Keratinocyte (primary cell): ENCODE results near the gene ERBB4. TPM values are rescaled to one million over a fixed set of nuclear protein-coding genes. Genes with fewer than 3 reads are reported as not detected.

ENCODE experiments used
- DNase-seq: peaks from one replicate; pipeline ENCODE4 v3.0.0-alpha.2; 2011; ENCODE audit warnings: low read depth, missing footprints, low spot score
- FAIRE-seq: peaks from 2 replicates; lab custom pipeline; 2011; peaks lifted over from hg19 to GRCh38; lab: Jason Lieb, UNC
- H2AFZ ChIP-seq: 2 replicates; pipeline ENCODE4 v1.6.0; 2012; ENCODE audit warnings: low read length, control low read depth, inconsistent platforms; ENCODE audit not compliant: control insufficient read depth
- H3K27ac ChIP-seq: 2 replicates; pipeline ENCODE4 v1.5.1; 2011; ENCODE audit warnings: low read length; ENCODE audit not compliant: control insufficient read depth, insufficient read depth
- H3K27me3 ChIP-seq: 3 replicates; pipeline ENCODE4 v1.6.0; 2011; ENCODE audit warnings: low read length; ENCODE audit not compliant: control insufficient read depth, insufficient read depth; ENCODE audit errors: extremely low read depth
- H3K36me3 ChIP-seq, 2 experiments: 2 replicates in 1 of 2; 3 replicates in 1 of 2; pipeline ENCODE4 v1.5.1; 2011; ENCODE audit warnings: low read length in 2 of 2, mild to moderate bottlenecking in 1 of 2; ENCODE audit not compliant: control insufficient read depth in 2 of 2, insufficient read depth in 2 of 2; ENCODE audit errors: extremely low read depth in 1 of 2
- H3K4me1 ChIP-seq: 3 replicates; pipeline ENCODE4 v1.5.1; 2011; ENCODE audit warnings: low read length; ENCODE audit not compliant: control insufficient read depth, insufficient read depth; ENCODE audit errors: extremely low read depth
- H3K4me2 ChIP-seq: 3 replicates; pipeline ENCODE4 v1.6.0; 2011; ENCODE audit warnings: low read depth, low read length; ENCODE audit not compliant: control insufficient read depth, insufficient read depth; ENCODE audit errors: extremely low read depth
- H3K4me3 ChIP-seq, 3 experiments: fragments of 200-600 bp in 1 of 3; sonication (generic) in 1 of 3; 2 replicates in 2 of 3; 3 replicates in 1 of 3; pipeline ENCODE4 v1.5.1; 2011 to 2016; ENCODE audit warnings: low read length in 3 of 3, mild to moderate bottlenecking in 3 of 3, control low read depth in 2 of 3, inconsistent platforms in 1 of 3, low read depth in 1 of 3, mixed read lengths in 1 of 3, mixed run types in 1 of 3, moderate library complexity in 1 of 3; ENCODE audit not compliant: control insufficient read depth in 2 of 3, insufficient read depth in 2 of 3; ENCODE audit errors: extremely low read depth in 1 of 3
- H3K79me2 ChIP-seq: 2 replicates; pipeline ENCODE4 v1.6.0; 2012; ENCODE audit warnings: low read length; ENCODE audit not compliant: control insufficient read depth, insufficient read depth
- H3K9ac ChIP-seq: 3 replicates; pipeline ENCODE4 v1.6.0; 2011; ENCODE audit warnings: low read length; ENCODE audit not compliant: control insufficient read depth, insufficient read depth; ENCODE audit errors: extremely low read depth
- H3K9me1 ChIP-seq: 3 replicates; pipeline ENCODE4 v1.6.0; 2011; ENCODE audit warnings: low read length; ENCODE audit not compliant: control insufficient read depth, insufficient read depth; ENCODE audit errors: extremely low read depth
- H3K9me3 ChIP-seq: 2 replicates; pipeline ENCODE4 v1.5.1; 2012; ENCODE audit warnings: low read depth, low read length; ENCODE audit not compliant: control insufficient read depth
- H4K20me1 ChIP-seq: 3 replicates; pipeline ENCODE4 v1.6.0; 2011; ENCODE audit warnings: low read length; ENCODE audit not compliant: control insufficient read depth, insufficient read depth; ENCODE audit errors: extremely low read depth
- CTCF ChIP-seq, 3 experiments: IDR thresholded peaks in 1 of 3; conservative IDR thresholded peaks in 1 of 3; optimal IDR thresholded peaks in 1 of 3; 2 replicates in 2 of 3; 3 replicates in 1 of 3; pipeline versions ENCODE3 to v1.5.1; 2011; ENCODE audit warnings: low read length in 3 of 3, mild to moderate bottlenecking in 3 of 3, moderate library complexity in 2 of 3, control low read depth in 1 of 3, inconsistent platforms in 1 of 3; ENCODE audit not compliant: insufficient read depth in 2 of 3; ENCODE audit errors: extremely low read depth in 1 of 3
- EZH2 ChIP-seq: IDR thresholded peaks from one replicate; pipeline ENCODE4 v1.6.1; 2012; ENCODE audit warnings: inconsistent platforms, mild to moderate bottlenecking, low read length, moderate library complexity
- dilution Hi-C: fragments of 300-500 bp; cut with MboI; formaldehyde crosslinking; loops from one replicate; pipeline ENCODE4 v1.7.0; 2020; ENCODE audit warnings: low sequenced_read_pairs; ENCODE audit not compliant: extremely low pct_ligation_motif_present
- polyA plus RNA-seq, 5 experiments: library from polyadenylated mRNA; depleted of rRNA in 3 of 5; stranded (reverse) in 3 of 5; stranded (forward) in 1 of 5; unstranded in 1 of 5; fragments of >200 nt; gene quantifications; 1 replicate in 1 of 5; 2 replicates in 3 of 5; 3 replicates in 1 of 5; pipeline versions ENCODE4 v1.2.1 to v1.2.3, GENCODE V29; 2011 to 2012; ENCODE audit warnings: missing spikeins in 2 of 5, low read depth in 1 of 5, low replicate concordance in 1 of 5

Gene ERBB4
- polyA plus RNA-seq, 1 donor (not counting 4 experiments of a cell fraction or from before 2014, with no cell fraction given), result 0.01 TPM

GRCh38 chr2:211479536-211480150, 1059.0 kb downstream of the ERBB4 start:
- DNase-seq, result no peak
- Histone ChIP-seq H4K20me1 (no peaks in the 10 kb centered on the region), H3K27ac (no peak overlapping the region), H3K4me1 (no peaks in the 10 kb centered on the region), H3K9ac (no peak overlapping the region), H3K9me1 (no peaks in the 10 kb centered on the region), H3K4me2 (no peak overlapping the region), H3K9me3 (no peaks in the 10 kb centered on the region), H2AFZ (no peak overlapping the region), H3K36me3 (no peaks in the 10 kb centered on the region), H3K27me3 (no peaks in the 10 kb centered on the region), H3K79me2 (no peaks in the 10 kb centered on the region), H3K4me3 (no peak overlapping the region)
- no peak for FAIRE-seq
- dilution Hi-C loops, result no loop called here
- TF ChIP-seq CTCF (optimal IDR thresholded peaks at IDR 0.05 in 1 of 3, IDR thresholded peaks at IDR 0.05 in 1 of 3, conservative IDR thresholded peaks at IDR 0.05 in 1 of 3; ENCODE audit: extremely low read depth in 1 of 3, insufficient read depth in 2 of 3, low read length in 3 of 3) (no peak), EZH2 (no peak)

- Histone ChIP-seq H3K9me3 (no peaks in the 10 kb centered on the region), H3K4me1 (no peaks in the 10 kb centered on the region), H3K79me2 (no peaks in the 10 kb centered on the region), H4K20me1 (no peaks in the 10 kb centered on the region), H3K36me3 (no peaks in the 10 kb centered on the region), H2AFZ (no peak overlapping the region), H3K27ac (no peak overlapping the region), H3K4me3 (no peak overlapping the region), H3K4me2 (no peak overlapping the region), H3K27me3 (no peaks in the 10 kb centered on the region), H3K9ac (no peak overlapping the region), H3K9me1 (no peaks in the 10 kb centered on the region)
- TF ChIP-seq CTCF (optimal IDR thresholded peaks at IDR 0.05 in 1 of 3, IDR thresholded peaks at IDR 0.05 in 1 of 3, conservative IDR thresholded peaks at IDR 0.05 in 1 of 3; ENCODE audit: extremely low read depth in 1 of 3, insufficient read depth in 2 of 3, low read length in 3 of 3) (no peak), EZH2 (no peak)
- DNase-seq (no peak), FAIRE-seq (no peak)
- dilution Hi-C loops, result no loop called here
Observed at GRCh38 chr2:211477537-211478275, 1060.9 kb downstream of the ERBB4 start.
